K562 (cell line): ENCODE measurements around the gene STK17A. TPM values are rescaled to one million over a fixed set of nuclear protein-coding genes. Genes with fewer than 3 reads are reported as not detected.

Source experiments
- C11orf30 ChIP-seq: fragments of 450-650 bp; IDR thresholded peaks from 2 replicates; pipeline ENCODE4 v1.6.1; 2016; ENCODE audit warnings: low read depth, mild to moderate bottlenecking
- CHCHD3 ChIP-seq: fragments of 250-450 bp; sonication (Bioruptor Pico); IDR thresholded peaks from 2 replicates; pipeline ENCODE4 v2.1.2; 2022; ENCODE audit warnings: mild to moderate bottlenecking
- FOXK1 ChIP-seq: sonication (generic); formaldehyde crosslinking; IDR thresholded peaks from 2 replicates; pipeline ENCODE4 v1.8.0; 2022; ENCODE audit warnings: missing genetic modification reagents, mild to moderate bottlenecking, borderline replicate concordance
- HCFC1 ChIP-seq: IDR thresholded peaks from 2 replicates; pipeline ENCODE4 v1.6.1; 2012; ENCODE audit warnings: low read depth, low read length, improper control_type of control experiment
- KHSRP ChIP-seq: fragments of 450-650 bp; IDR thresholded peaks from 2 replicates; pipeline ENCODE4 v1.6.1; 2017
- L3MBTL2 ChIP-seq: fragments of 450-650 bp; IDR thresholded peaks from 2 replicates; pipeline ENCODE4 v1.6.1; 2016; ENCODE audit warnings: mild to moderate bottlenecking, moderate library complexity
- MAFF ChIP-seq: IDR thresholded peaks from 2 replicates; pipeline ENCODE4 v1.6.1; 2012; ENCODE audit warnings: low read length, improper control_type of control experiment
- MAFK ChIP-seq: IDR thresholded peaks from 2 replicates; pipeline ENCODE4 v1.6.1; 2011; ENCODE audit warnings: low read length, improper control_type of control experiment
- REST ChIP-seq, 2 experiments: fragments of 450-650 bp; formaldehyde crosslinking in 1 of 2; IDR thresholded peaks; 2 replicates each; pipeline versions ENCODE4 v1.4.0 to v1.6.1; 2014 to 2020; ENCODE audit warnings: mild to moderate bottlenecking in 2 of 2, borderline replicate concordance in 1 of 2, low read depth in 1 of 2
- TAF1 ChIP-seq: IDR thresholded peaks from 2 replicates; pipeline ENCODE4 v1.6.1; 2011; ENCODE audit warnings: mild to moderate bottlenecking, low read length, moderate library complexity; ENCODE audit not compliant: insufficient read depth, control insufficient read depth, severe bottlenecking; ENCODE audit errors: extremely low read depth
- TFE3 ChIP-seq: fragments of 450-650 bp; formaldehyde crosslinking; IDR thresholded peaks from 2 replicates; pipeline ENCODE4 v1.4.0; 2020; ENCODE audit warnings: mild to moderate bottlenecking, mixed read lengths
- TOE1 ChIP-seq, 2 experiments: fragments of 450-650 bp in 1 of 2; sonication (generic) in 1 of 2; formaldehyde crosslinking in 1 of 2; IDR thresholded peaks; 2 replicates each; pipeline versions ENCODE4 v1.7.1 to v1.8.0; 2016 to 2022; ENCODE audit warnings: borderline replicate concordance in 2 of 2, mild to moderate bottlenecking in 2 of 2, antibody characterized with exemption in 1 of 2, inconsistent platforms in 1 of 2, low read depth in 1 of 2, missing genetic modification reagents in 1 of 2, moderate library complexity in 1 of 2
- polyA plus RNA-seq, 8 experiments: library from polyadenylated mRNA; depleted of rRNA in 4 of 8; stranded (reverse) in 5 of 8; unstranded in 3 of 8; fragments of >200 nt; fragmentation: Nextera tagmentation in 2 of 8; fragmentation: Illumina TruSeq in 1 of 8; extraction: Ambion mirVana in 2 of 8; extraction: Trizol in 1 of 8; gene quantifications; 2 replicates each; pipeline versions ENCODE4 v1.2.1 to v1.2.3, GENCODE V29; 2011 to 2014; ENCODE audit warnings: inconsistent platforms in 1 of 8, missing spikeins in 1 of 8
- total RNA-seq, 7 experiments: library from RNA; depleted of rRNA in 6 of 7; stranded (reverse); fragments of >200 nt in 6 of 7; fragmentation: Illumina TruSeq in 2 of 7; extraction: Trizol in 2 of 7; gene quantifications; 2 replicates each; pipeline versions ENCODE4 v1.2.1 to v1.2.3, GENCODE V29; 2011 to 2021; ENCODE audit warnings: low replicate concordance in 1 of 7
- TF ChIP-seq, protein P1 (sequence below): fragments of 450-650 bp; formaldehyde crosslinking; IDR thresholded peaks from 2 replicates; pipeline ENCODE4 v1.4.0; 2022; ENCODE audit warnings: missing genetic modification characterization
- TF ChIP-seq, protein P2 (sequence below): sonication (generic); formaldehyde crosslinking; IDR thresholded peaks from 2 replicates; pipeline ENCODE4 v1.8.0; 2022; ENCODE audit warnings: missing genetic modification reagents, mild to moderate bottlenecking, borderline replicate concordance

The STK17A gene
- total and polyA plus RNA-seq, 9 of the 15 experiments (the other 6 are each of a cell fraction or from before 2014, with no cell fraction given) = 3.4 to 16.3 (median 13.2) TPM

DNA sequence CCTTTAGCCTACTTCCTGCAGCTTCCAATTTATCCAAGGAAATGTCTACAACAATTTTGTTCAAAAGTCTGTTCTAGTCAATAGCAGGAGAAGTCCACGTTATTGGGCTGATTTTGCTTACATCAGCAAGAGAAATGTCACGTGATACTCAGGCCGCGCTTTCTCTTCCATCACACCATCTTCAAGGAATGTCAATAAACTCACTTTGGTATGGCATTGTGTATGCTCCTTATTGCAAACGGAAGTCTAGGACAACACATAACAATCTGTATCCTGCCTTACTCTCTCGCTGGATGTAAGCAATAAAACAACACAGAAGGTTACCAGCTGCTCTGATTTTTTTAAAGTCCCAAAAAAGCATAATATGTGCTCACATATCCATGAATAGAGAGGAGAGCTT lies 17.1 kb upstream of the STK17A start (continued):
- TF ChIP-seq CHCHD3 (CRISPR knock-in tag) = no peak
- TF ChIP-seq, protein P1, sequence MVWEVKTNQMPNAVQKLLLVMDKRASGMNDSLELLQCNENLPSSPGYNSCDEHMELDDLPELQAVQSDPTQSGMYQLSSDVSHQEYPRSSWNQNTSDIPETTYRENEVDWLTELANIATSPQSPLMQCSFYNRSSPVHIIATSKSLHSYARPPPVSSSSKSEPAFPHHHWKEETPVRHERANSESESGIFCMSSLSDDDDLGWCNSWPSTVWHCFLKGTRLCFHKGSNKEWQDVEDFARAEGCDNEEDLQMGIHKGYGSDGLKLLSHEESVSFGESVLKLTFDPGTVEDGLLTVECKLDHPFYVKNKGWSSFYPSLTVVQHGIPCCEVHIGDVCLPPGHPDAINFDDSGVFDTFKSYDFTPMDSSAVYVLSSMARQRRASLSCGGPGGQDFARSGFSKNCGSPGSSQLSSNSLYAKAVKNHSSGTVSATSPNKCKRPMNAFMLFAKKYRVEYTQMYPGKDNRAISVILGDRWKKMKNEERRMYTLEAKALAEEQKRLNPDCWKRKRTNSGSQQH (CRISPR knock-in tag) = no peak
- TF ChIP-seq KHSRP = no peak
- peak; percentile 78 for TF ChIP-seq MAFK
- TF ChIP-seq TAF1 = no peak
- peak; percentile 93 for TF ChIP-seq TOE1 (IDR thresholded peaks at IDR 0.05; ENCODE audit: borderline replicate concordance)
- no peak for TF ChIP-seq TOE1 (CRISPR knock-in tag; IDR thresholded peaks at IDR 0.05; ENCODE audit: borderline replicate concordance, low read depth)
- TF ChIP-seq, protein P2, sequence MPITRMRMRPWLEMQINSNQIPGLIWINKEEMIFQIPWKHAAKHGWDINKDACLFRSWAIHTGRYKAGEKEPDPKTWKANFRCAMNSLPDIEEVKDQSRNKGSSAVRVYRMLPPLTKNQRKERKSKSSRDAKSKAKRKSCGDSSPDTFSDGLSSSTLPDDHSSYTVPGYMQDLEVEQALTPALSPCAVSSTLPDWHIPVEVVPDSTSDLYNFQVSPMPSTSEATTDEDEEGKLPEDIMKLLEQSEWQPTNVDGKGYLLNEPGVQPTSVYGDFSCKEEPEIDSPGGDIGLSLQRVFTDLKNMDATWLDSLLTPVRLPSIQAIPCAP = no peak
- TF ChIP-seq MAFF = peak; percentile 64
- TF ChIP-seq FOXK1 = no peak
- peak; percentile 96 for TF ChIP-seq TFE3 (CRISPR knock-in tag)
- no peak for TF ChIP-seq HCFC1
- TF ChIP-seq C11orf30 = peak; percentile 78
- 0 out of 2 replicates have a peak, but pooled peaks have one; percentile 14 for TF ChIP-seq L3MBTL2
- TF ChIP-seq REST (IDR thresholded peaks at IDR 0.05; ENCODE audit: borderline replicate concordance) = no peak
- TF ChIP-seq REST (CRISPR knock-in tag; IDR thresholded peaks at IDR 0.05; ENCODE audit: low read depth) = no peak
